Transverse colon (tissue), 4 donors: ENCODE results near the gene MT1X. TPM values are rescaled to one million over a fixed set of nuclear protein-coding genes. Genes with fewer than 3 reads are reported as not detected.

Experiments used
- DNase-seq: peaks from one replicate; pipeline ENCODE4 v3.0.0-alpha.2; 2019
- H3K27ac ChIP-seq, 4 donors: fragments of 200-600 bp; sonication (generic); 2 replicates each; pipeline ENCODE4 v1.5.1; 2016 to 2018; ENCODE audit warnings: inconsistent platforms in 4 of 4
- H3K27me3 ChIP-seq: fragments of 200-600 bp; sonication (generic); 2 replicates; pipeline ENCODE4 v1.5.1; 2017; ENCODE audit warnings: inconsistent platforms
- H3K36me3 ChIP-seq, 4 donors: fragments of 200-600 bp; sonication (generic); 2 replicates each; pipeline ENCODE4 v1.5.1; 2017 to 2019; ENCODE audit warnings: inconsistent platforms in 4 of 4
- H3K4me1 ChIP-seq, 4 donors: fragments of 200-600 bp; sonication (generic); 2 replicates each; pipeline ENCODE4 v1.5.1; 2017 to 2020; ENCODE audit warnings: inconsistent platforms in 4 of 4
- H3K4me3 ChIP-seq, 4 donors: fragments of 200-600 bp; sonication (generic); 1 replicate in 1 of 4; 2 replicates in 3 of 4; pipeline versions ENCODE4 v1.5.1 to v1.6.1; 2017 to 2019; ENCODE audit warnings: inconsistent platforms in 4 of 4
- H3K9me3 ChIP-seq, 2 donors: fragments of 200-600 bp; sonication (generic); 2 replicates each; pipeline ENCODE4 v1.5.1; 2017 to 2019; ENCODE audit warnings: inconsistent platforms in 2 of 2
- EP300 ChIP-seq: sonication (generic); formaldehyde crosslinking; IDR thresholded peaks from one replicate; pipeline ENCODE4 v1.6.1; 2017; ENCODE audit warnings: antibody characterized with exemption, low read depth
- POLR2A ChIP-seq: fragments of 450-650 bp; IDR thresholded peaks from one replicate; pipeline ENCODE4 v1.6.1; 2016; ENCODE audit warnings: antibody characterized with exemption, mild to moderate bottlenecking, moderate library complexity
- POLR2AphosphoS5 ChIP-seq, 3 donors: sonication (generic); formaldehyde crosslinking; IDR thresholded peaks; one replicate each; pipeline ENCODE4 v1.6.1; 2016; ENCODE audit warnings: antibody characterized with exemption in 3 of 3
- WGBS, 2 donors: methylation state at CpG; one replicate each; pipeline ENCODE4 v1.1.5; 2018; ENCODE audit warnings: low coverage in 1 of 2; 5-methylcytosine and 5-hydroxymethylcytosine counted together
- in situ Hi-C, 4 donors: fragments of 200-750 bp; cut with MboI; loops; one replicate each; pipeline versions ENCODE4 v1.15.0 to v1.15.1; 2017; ENCODE audit warnings: low sequenced_read_pairs in 3 of 4, low pct_ligation_motif_present in 1 of 4, low pct_unique_long_range_greater_than_20kb in 1 of 4
- intact Hi-C: fragments of 100-400 bp; cut with DNase I; formaldehyde crosslinking; loops from one replicate; pipeline ENCODE4 v1.15.1; 2023; ENCODE audit warnings: low total_unique reads
- total RNA-seq, 4 donors: library from RNA; depleted of rRNA; stranded (reverse); fragments of >200 nt; gene quantifications; one replicate each; pipeline ENCODE4 v1.1.0, GENCODE V29; 2016
- TF ChIP-seq, protein P1 (sequence below), 5 experiments: fragments of 200-600 bp in 3 of 5; fragments of 450-650 bp in 2 of 5; sonication (generic) in 3 of 5; IDR thresholded peaks; 1 replicate in 2 of 5; 2 replicates in 3 of 5; pipeline ENCODE4 v1.5.1; 2016 to 2017; ENCODE audit warnings: antibody characterized with exemption in 5 of 5, inconsistent platforms in 3 of 5, mild to moderate bottlenecking in 2 of 5, moderate library complexity in 1 of 5

The MT1X gene
- total RNA-seq, 4 donors from 2014 or later = 40.4 to 784 (median 274) TPM

DNA sequence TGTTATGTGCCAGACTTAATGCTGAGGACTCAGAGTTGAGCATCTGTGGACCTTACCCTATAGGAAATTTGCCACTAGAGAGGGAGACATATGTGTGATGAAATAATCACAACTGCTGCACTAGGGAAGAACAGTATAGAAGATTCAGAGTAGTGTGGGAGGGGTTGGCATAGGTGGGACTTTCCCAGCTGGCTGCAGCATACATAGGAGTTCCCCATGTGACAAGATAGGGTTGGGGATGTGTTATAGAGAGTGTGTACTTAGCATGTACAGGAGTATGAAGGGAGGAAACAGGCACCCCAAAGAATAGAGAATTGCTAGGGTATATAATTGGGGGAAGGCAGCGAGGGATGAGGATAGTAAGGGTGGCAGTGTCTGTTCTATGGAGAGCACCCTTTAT is 50.6 kb downstream of the MT1X start:
- DNase-seq = no peak
- peaks cover 0 to 23% (median 14%) of the 10 kb centered on the region in 4 donors for H3K4me1 ChIP-seq
- H3K4me3 ChIP-seq = no peak overlapping the region
- TF ChIP-seq EP300 = no peak
- no peak for TF ChIP-seq POLR2A
- TF ChIP-seq, protein P1, sequence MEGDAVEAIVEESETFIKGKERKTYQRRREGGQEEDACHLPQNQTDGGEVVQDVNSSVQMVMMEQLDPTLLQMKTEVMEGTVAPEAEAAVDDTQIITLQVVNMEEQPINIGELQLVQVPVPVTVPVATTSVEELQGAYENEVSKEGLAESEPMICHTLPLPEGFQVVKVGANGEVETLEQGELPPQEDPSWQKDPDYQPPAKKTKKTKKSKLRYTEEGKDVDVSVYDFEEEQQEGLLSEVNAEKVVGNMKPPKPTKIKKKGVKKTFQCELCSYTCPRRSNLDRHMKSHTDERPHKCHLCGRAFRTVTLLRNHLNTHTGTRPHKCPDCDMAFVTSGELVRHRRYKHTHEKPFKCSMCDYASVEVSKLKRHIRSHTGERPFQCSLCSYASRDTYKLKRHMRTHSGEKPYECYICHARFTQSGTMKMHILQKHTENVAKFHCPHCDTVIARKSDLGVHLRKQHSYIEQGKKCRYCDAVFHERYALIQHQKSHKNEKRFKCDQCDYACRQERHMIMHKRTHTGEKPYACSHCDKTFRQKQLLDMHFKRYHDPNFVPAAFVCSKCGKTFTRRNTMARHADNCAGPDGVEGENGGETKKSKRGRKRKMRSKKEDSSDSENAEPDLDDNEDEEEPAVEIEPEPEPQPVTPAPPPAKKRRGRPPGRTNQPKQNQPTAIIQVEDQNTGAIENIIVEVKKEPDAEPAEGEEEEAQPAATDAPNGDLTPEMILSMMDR (IDR thresholded peaks at IDR 0.05) = no peak
- no peak for TF ChIP-seq POLR2AphosphoS5 (IDR thresholded peaks at IDR 0.05)
- H3K27me3 ChIP-seq = no peaks in the 10 kb centered on the region
- H3K36me3 ChIP-seq = no peaks in the 10 kb centered on the region
- H3K27ac ChIP-seq = no peak overlapping the region
- 89 to 94% methylated on average over 1 of the region's 1 CpG for WGBS, 2 donors
- in situ Hi-C loops (no loop called here), intact Hi-C loops (no loop called here)
- H3K9me3 ChIP-seq = no peaks in the 10 kb centered on the region

Other genes starting within 250 kb of the MT1X start
- gene NUDT21, start 231.1 kb upstream of the MT1X start, total RNA-seq = 10 to 100 TPM in 3 of 4 donors, 1 to 10 TPM in 1; 7.5 to 41.9 (median 23.0) TPM
- 10 to 100 TPM in 2 of 4 donors, 1 to 10 TPM in 2; 2.8 to 22.5 (median 9.5) TPM for gene OGFOD1, start 230.9 kb upstream of the MT1X start, total RNA-seq
- 100 to 1,000 TPM in 1 of 4 donors, 10 to 100 TPM in 3; 38.7 to 171 (median 41.2) TPM for gene BBS2, start 162.4 kb upstream of the MT1X start, total RNA-seq
- 10 to 100 TPM in 1 of 4 donors, not detected in 3; 95.4 TPM for gene MT4, start 117.4 kb upstream of the MT1X start, total RNA-seq
- 1 to 10 TPM in 1 of 4 donors, not detected in 3; 4.2 TPM for gene MT3, start 92.9 kb upstream of the MT1X start, total RNA-seq
- 100 to 1,000 TPM in 2 of 4 donors, 10 to 100 TPM in 2; 68.8 to 459 (median 89.3) TPM for gene MT2A, start 73.9 kb upstream of the MT1X start, total RNA-seq
- gene MT1E, start 56.7 kb upstream of the MT1X start, total RNA-seq = 1,000 to 10,000 TPM in 1 of 4 donors, 100 to 1,000 TPM in 3; 109 to 1,058 (median 257) TPM
- gene MT1M, start 49.8 kb upstream of the MT1X start, total RNA-seq = 10 to 100 TPM in 1 of 4 donors, 1 to 10 TPM in 2, not detected in 1; 2.7 to 48.3 (median 5.2) TPM
- gene MT1A, start 43.8 kb upstream of the MT1X start, total RNA-seq = 10 to 100 TPM in 1 of 4 donors, 1 to 10 TPM in 2, not detected in 1; 4.4 to 35.2 (median 4.9) TPM
- not detected for gene MT1B, start 30.6 kb upstream of the MT1X start, total RNA-seq
- gene MT1F, start 24.5 kb upstream of the MT1X start, total RNA-seq = 10 to 100 TPM in 3 of 4 donors, 1 to 10 TPM in 1; 6.8 to 54.5 (median 18.9) TPM
- 1,000 to 10,000 TPM in 1 of 4 donors, 100 to 1,000 TPM in 1, 10 to 100 TPM in 2; 21.0 to 1,835 (median 81.0) TPM for gene MT1G, start 14.4 kb upstream of the MT1X start, total RNA-seq
- gene MT1H, start 12.7 kb upstream of the MT1X start, total RNA-seq = 100 to 1,000 TPM in 1 of 4 donors, 1 to 10 TPM in 2, not detected in 1; 3.0 to 526 (median 5.6) TPM
- gene NUP93, start 47.7 kb downstream of the MT1X start, total RNA-seq = 10 to 100 TPM in 3 of 4 donors, 1 to 10 TPM in 1; 8.6 to 42.4 (median 20.6) TPM
- gene SLC12A3, start 182.7 kb downstream of the MT1X start, total RNA-seq = not detected
- 100 to 1,000 TPM in 3 of 4 donors, 10 to 100 TPM in 1; 64.1 to 335 (median 186) TPM for gene HERPUD1, start 249.7 kb downstream of the MT1X start, total RNA-seq